GM19193 (cell line): ENCODE data around the gene AACS.
A peak's percentile ranks its signal among the peaks of the same experiment; 100 is the strongest.

ENCODE experiments used
- POLR2A ChIP-seq: IDR thresholded peaks from 4 replicates; pipeline ENCODE4 v1.6.1; 2011; ENCODE audit not compliant: insufficient read depth, insufficient read length; ENCODE audit errors: extremely low read depth

AACS gene

GRCh38 chr12:125149160-125150108 lies 84.2 kb downstream of the AACS start:
- TF ChIP-seq POLR2A = peak; percentile 62

GRCh38 chr12:125151284-125151683 lies 86.0 kb downstream of the AACS start:
- no peak for TF ChIP-seq POLR2A

- TF ChIP-seq POLR2A = no peak
Measured at GRCh38 chr12:125152463-125152862, 87.2 kb downstream of the AACS start.

DNA sequence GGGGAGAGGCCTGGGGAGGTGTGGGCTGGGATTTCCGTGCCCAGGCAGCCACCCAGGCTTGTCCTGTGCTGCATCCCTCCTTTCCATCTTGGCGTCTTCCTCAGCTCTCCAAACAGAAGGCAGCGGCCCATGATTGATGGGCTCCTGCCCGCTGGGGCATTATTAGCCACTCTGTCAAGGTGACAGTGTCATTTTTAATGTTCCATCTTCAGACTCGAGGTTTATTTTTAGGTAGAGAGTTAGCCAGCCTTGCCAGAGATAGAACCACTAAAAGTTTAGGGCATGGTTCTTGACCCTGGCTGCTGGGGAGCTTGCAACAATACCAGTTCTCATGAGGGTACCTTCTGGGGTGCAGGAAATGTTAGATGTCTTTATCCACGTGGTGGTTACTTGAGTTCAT lies 90.1 kb downstream of the AACS start:
- no peak for TF ChIP-seq POLR2A

- no peak for TF ChIP-seq POLR2A
Measured at GRCh38 chr12:125157177-125157576, 91.9 kb downstream of the AACS start.

DNA sequence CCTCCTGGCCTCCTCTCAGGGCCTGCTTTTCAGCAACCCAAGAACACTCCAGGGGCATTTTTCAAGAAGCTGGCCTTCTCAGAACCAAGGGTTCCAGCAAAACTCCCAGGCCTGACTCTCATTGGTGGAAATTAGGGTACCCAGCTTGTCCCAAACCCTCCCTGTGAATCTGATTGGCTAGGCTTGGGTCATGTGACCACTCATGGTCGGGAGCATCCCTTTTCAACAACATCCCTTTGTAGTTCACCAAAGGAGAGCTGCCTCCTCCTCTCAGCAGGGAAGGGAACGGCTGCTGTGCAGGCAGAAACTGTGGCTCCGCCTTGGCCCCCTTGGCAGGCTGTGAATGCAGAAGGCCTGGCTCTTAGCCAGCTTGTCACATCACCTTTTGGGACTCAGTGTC lies 94.5 kb downstream of the AACS start:
- TF ChIP-seq POLR2A = no peak

DNA sequence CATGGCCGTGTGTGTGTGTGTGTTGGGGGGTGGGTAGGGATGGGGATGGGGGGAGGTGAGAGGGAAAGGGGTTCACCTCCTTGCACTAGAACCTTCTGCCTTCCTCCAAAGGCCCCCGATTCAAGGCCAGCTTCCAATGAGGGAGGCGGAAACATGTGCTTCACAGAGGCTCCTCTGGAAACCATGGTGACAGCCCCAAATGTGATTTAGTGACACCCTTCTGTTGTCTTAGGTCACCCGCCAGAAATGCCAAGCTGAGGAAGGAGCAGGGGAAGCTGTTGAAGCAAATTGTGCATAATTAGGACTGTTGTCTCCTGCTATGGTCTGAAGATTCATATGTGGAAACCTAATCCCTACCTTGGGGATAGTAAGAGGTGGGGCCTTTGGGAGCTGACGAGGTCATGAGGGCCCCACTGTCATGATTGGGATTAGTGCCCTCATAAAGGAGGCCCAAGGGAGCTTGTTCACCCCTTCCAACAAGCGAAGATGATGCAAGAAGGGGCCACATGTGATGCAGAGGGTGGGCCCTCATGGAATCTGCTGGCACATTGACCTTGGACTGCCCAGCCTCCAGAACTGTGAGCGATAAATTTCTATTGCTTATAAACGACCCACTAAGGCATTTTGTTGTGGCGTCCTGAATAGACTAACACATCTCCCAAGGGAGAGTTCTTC lies 95.2 kb downstream of the AACS start:
- TF ChIP-seq POLR2A = no peak

- no peak for TF ChIP-seq POLR2A
Measured at GRCh38 chr12:125161712-125162022, 96.4 kb downstream of the AACS start.

- no peak for TF ChIP-seq POLR2A
Measured at GRCh38 chr12:125162489-125163028, 97.3 kb downstream of the AACS start.

DNA sequence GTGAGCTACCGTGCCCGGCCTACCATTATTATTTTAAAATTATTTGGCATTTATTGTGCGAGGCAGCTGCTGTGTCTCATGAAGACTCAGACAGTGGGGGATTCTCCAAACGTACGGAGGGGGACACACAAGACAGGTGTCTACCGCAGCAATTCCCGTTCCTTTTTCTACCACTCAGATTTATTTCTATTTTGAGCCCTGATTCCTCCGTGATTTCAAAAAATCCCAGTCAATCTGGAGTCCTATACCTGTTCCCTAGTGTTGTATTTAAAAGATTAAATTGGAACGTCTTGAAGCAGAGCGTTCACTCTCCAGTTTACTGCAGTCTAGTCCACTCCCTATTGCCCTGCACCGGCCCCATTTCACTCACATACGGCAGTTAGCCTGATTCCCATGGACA lies 97.9 kb downstream of the AACS start:
- no peak for TF ChIP-seq POLR2A

GRCh38 chr12:125164541-125164940 lies 99.3 kb downstream of the AACS start:
- TF ChIP-seq POLR2A = no peak

- TF ChIP-seq POLR2A = no peak
Measured at GRCh38 chr12:125166041-125166440, 100.8 kb downstream of the AACS start.

GRCh38 chr12:125167658-125168057 lies 102.4 kb downstream of the AACS start:
- TF ChIP-seq POLR2A = no peak

- TF ChIP-seq POLR2A = no peak
Measured at GRCh38 chr12:125169451-125169850, 104.2 kb downstream of the AACS start.

- no peak for TF ChIP-seq POLR2A
Measured at GRCh38 chr12:125169870-125170269, 104.6 kb downstream of the AACS start.

DNA sequence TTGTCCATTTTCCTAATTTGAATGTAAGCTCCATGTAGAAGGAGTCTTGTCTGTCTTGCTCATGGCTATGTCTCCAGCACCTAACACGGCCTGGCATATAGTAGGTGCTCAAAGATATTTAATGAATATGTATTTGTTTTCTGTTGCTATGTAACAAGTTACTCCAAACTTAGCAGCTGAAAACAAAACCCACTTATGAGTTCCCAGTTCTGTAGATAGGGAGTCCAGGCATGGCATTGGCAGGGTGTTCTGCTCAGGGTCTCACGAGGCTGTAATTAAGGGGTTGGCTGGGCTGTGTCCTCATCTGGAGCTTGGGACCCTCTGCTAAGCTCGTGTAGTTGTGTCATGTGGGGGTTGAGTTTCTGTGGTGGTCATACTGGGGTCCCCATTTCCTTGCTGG lies 106.0 kb downstream of the AACS start:
- TF ChIP-seq POLR2A = no peak
